Kidney epithelial cell (primary cell): Measurements from ENCODE around the gene XK. TPM values are rescaled to one million over a fixed set of nuclear protein-coding genes. Genes with fewer than 3 reads are reported as not detected.

ENCODE experiments used
- DNase-seq: peaks from one replicate; pipeline ENCODE4 v3.0.0-alpha.2; 2010; ENCODE audit warnings: low read depth
- H3K27me3 ChIP-seq: 2 replicates; pipeline ENCODE4 v1.6.0; 2011; ENCODE audit warnings: low read length; ENCODE audit not compliant: control insufficient read depth, insufficient read depth
- H3K36me3 ChIP-seq: 2 replicates; pipeline ENCODE4 v1.5.1; 2011; ENCODE audit warnings: low read length; ENCODE audit not compliant: control insufficient read depth, insufficient read depth
- H3K4me3 ChIP-seq: 2 replicates; pipeline ENCODE4 v1.5.1; 2011; ENCODE audit warnings: low read depth, mild to moderate bottlenecking, control low read depth, low read length
- total RNA-seq: library from RNA; depleted of rRNA; stranded (reverse); fragments of >200 nt; gene quantifications from 2 replicates; pipeline ENCODE4 v1.2.3, GENCODE V29; 2015
- TF ChIP-seq, protein P1 (sequence below): IDR thresholded peaks from 2 replicates; pipeline ENCODE4 v1.5.1; 2011; ENCODE audit warnings: mild to moderate bottlenecking, moderate library complexity, low read length, control low read depth, inconsistent platforms; ENCODE audit not compliant: insufficient read depth, poor library complexity, severe bottlenecking

XK gene
- total RNA-seq, 1 donor from 2014 or later, result 1.1 TPM

DNA sequence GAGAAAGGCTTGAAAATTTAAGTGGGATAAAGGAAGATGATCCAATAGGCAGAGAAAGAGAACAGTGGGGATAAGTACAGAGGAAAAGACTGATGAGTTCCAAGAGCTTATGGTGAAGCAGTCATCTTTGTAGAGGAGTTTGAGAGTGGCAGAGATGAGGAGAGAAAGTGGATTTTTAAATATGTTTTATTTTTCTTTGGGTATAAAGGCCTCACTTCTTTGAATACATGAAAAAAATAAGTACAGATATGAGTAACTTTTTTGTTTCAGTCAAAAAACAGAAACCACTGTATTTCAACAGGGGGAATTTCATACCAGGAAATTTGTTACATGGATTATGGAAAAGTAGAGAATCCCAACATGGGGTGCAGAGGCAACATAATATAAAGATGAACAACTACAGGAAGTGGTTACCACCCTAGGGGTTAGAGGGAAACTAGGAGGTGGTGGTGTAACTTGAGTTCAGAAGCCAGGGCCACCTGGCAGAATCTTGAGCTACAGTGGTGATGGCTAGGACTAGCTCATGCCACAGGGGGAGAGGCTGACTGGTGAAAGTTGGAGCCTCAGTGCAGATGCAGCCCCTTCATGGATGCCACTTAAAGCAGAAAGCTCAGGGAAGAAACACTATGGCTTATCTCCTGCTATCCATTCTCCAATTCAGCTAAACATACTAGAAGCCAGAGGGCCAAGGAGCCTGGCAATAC lies 90.8 kb downstream of the XK start:
- no peak overlapping the region for H3K4me3 ChIP-seq
- no peaks in the 10 kb centered on the region for H3K36me3 ChIP-seq

DNA sequence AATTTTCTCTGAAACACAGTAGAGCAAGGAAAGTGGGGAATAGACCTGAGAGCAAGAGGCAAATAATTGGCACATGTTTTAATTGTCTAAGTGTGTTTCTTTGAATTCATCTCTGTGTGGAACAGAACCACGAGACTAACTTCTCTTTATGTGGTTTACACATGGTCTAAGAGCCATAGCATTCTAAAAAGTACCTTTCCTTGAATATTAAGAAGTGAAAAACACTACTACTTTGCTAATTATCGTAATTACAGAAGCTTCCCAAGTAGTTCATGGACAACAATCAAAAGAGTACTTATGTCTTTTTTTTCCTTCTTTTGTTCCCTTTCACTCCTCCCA lies 91.4 kb downstream of the XK start:
- Histone ChIP-seq H3K36me3 (no peaks in the 10 kb centered on the region), H3K4me3 (no peak overlapping the region), H3K27me3 (no peaks in the 10 kb centered on the region)
- TF ChIP-seq, protein P1, sequence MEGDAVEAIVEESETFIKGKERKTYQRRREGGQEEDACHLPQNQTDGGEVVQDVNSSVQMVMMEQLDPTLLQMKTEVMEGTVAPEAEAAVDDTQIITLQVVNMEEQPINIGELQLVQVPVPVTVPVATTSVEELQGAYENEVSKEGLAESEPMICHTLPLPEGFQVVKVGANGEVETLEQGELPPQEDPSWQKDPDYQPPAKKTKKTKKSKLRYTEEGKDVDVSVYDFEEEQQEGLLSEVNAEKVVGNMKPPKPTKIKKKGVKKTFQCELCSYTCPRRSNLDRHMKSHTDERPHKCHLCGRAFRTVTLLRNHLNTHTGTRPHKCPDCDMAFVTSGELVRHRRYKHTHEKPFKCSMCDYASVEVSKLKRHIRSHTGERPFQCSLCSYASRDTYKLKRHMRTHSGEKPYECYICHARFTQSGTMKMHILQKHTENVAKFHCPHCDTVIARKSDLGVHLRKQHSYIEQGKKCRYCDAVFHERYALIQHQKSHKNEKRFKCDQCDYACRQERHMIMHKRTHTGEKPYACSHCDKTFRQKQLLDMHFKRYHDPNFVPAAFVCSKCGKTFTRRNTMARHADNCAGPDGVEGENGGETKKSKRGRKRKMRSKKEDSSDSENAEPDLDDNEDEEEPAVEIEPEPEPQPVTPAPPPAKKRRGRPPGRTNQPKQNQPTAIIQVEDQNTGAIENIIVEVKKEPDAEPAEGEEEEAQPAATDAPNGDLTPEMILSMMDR, result no peak
- DNase-seq, result no peak

More for the DNA sequence above, 90.8 kb downstream of the XK start:
- TF ChIP-seq, protein P1, result no peak
- H3K27me3 ChIP-seq, result no peaks in the 10 kb centered on the region
- DNase-seq, result no peak

DNA sequence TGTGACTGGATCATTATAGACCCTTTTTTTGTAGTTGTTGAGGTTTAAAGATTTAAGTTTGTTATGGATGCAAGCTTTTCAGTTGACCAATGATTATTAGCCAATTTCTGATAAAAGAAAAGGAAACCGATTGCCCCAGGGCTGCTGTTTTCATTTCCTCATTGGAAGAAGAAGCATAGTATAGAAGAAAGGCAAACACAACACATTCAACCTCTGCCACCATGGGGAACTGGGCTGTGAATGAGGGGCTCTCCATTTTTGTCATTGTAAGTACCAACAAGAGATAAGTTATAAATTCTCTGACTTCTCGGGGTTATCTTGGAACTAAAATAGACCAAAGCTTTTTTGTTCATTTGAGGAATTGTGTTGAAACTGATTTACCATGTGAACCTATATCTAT lies 94.3 kb downstream of the XK start, which contains the start of gene CYBB:
TSS of gene CYBB (plus strand) at position 203 of the 400 bp plus-strand sequence. CDS start at position 222, 19 bp downstream.
- no peaks in the 10 kb centered on the region for H3K27me3 ChIP-seq
- TF ChIP-seq, protein P1, result no peak
- no peaks in the 10 kb centered on the region for H3K36me3 ChIP-seq
- no peak for DNase-seq
- no peak within 1 kb of the TSS for H3K4me3 ChIP-seq

DNA sequence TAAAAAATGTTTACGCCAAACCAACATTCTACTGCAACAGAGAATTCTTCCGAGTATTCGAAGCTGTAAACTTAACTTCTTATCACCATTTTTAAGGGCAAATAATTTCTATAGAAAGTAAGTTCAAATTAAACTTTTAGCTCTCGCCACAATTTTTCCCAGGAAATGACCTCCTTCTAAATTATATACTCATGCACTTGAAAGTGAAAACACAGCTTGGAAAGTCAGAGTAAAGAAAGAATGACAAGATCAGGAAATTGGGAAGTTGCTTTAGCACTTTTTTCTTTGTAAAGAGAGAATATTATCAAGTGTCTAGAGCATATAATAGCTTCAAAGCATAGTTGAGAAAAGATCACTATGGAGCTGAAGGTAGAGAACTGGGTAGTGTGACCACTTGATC lies 95.5 kb downstream of the XK start:
- Histone ChIP-seq H3K4me3 (no peak overlapping the region), H3K36me3 (no peaks in the 10 kb centered on the region), H3K27me3 (no peaks in the 10 kb centered on the region)
- no peak for DNase-seq
- TF ChIP-seq, protein P1, result no peak

Other genes with a start within 250 kb of the XK start
- gene LANCL3, start 114.1 kb upstream of the XK start, total RNA-seq, result 0.13 and 0.27 TPM in 2 replicates
- gene CYBB, start 94.3 kb downstream of the XK start, total RNA-seq, result 0.27 and 0.38 TPM in 2 replicates
- gene DYNLT3, start 161.8 kb downstream of the XK start, total RNA-seq, result 28.2 and 35.6 TPM in 2 replicates